ENCODE measurements around the gene LIFR. TPM values are rescaled to one million over a fixed set of nuclear protein-coding genes. Genes with fewer than 3 reads are reported as not detected.
"Not testable (repeated sequence)": the region's sequence is repeated elsewhere in the genome, so short reads cannot be mapped to it uniquely, and the experiment has no call there.

Gene LIFR
- total RNA-seq, 1 donor: 39.8 TPM

DNA sequence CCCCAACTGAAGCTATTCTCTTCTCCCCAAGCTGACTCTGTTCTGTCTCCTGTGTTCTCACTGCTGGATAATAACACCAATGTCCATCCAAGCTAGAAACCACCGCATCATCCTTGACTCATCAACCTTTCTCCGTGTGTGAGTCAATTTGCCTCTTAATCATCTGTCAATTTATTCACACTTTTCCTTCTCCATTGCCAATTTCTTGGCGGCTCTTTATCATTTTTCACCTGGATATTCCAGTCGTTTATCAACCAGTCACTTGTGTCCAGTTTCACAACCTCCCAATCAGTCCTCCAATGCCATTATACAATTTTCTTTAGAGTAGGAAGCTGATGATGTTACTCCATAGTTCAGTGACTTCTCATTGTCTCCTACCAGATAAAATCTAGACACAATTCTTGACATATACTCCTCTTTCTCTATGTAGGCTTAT is 45.4 kb upstream of the LIFR start:
- Histone ChIP-seq H3K4me1 (ENCODE audit: insufficient read depth, low read length) (peaks cover 47% of the 10 kb centered on the region), H3K4me2 (ENCODE audit: insufficient read depth, low read length) (peak overlapping the region; percentile 5), H3K27ac (ENCODE audit: low read depth, low read length) (no peak overlapping the region), H3K27me3 (ENCODE audit: insufficient read depth, low read length) (no peaks in the 10 kb centered on the region), H3K36me3 (ENCODE audit: insufficient read depth, low read length) (no peaks in the 10 kb centered on the region), H3K79me2 (ENCODE audit: insufficient read depth, low read length) (no peaks in the 10 kb centered on the region), H2AFZ (ENCODE audit: low read length) (no peak overlapping the region), H3K9me3 (ENCODE audit: low read depth, low read length) (no peaks in the 10 kb centered on the region), H3K4me3 (ENCODE audit: insufficient read depth, low read length) (no peak overlapping the region), H4K20me1 (ENCODE audit: insufficient read depth, low read length) (no peaks in the 10 kb centered on the region)
- TF ChIP-seq, protein P1, sequence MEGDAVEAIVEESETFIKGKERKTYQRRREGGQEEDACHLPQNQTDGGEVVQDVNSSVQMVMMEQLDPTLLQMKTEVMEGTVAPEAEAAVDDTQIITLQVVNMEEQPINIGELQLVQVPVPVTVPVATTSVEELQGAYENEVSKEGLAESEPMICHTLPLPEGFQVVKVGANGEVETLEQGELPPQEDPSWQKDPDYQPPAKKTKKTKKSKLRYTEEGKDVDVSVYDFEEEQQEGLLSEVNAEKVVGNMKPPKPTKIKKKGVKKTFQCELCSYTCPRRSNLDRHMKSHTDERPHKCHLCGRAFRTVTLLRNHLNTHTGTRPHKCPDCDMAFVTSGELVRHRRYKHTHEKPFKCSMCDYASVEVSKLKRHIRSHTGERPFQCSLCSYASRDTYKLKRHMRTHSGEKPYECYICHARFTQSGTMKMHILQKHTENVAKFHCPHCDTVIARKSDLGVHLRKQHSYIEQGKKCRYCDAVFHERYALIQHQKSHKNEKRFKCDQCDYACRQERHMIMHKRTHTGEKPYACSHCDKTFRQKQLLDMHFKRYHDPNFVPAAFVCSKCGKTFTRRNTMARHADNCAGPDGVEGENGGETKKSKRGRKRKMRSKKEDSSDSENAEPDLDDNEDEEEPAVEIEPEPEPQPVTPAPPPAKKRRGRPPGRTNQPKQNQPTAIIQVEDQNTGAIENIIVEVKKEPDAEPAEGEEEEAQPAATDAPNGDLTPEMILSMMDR (IDR thresholded peaks at IDR 0.05; ENCODE audit: extremely low read depth, low read depth, low read length): no peak
- DNase-seq (ENCODE audit: insufficient read length, low spot score, missing footprints): peak; percentile 58

DNA sequence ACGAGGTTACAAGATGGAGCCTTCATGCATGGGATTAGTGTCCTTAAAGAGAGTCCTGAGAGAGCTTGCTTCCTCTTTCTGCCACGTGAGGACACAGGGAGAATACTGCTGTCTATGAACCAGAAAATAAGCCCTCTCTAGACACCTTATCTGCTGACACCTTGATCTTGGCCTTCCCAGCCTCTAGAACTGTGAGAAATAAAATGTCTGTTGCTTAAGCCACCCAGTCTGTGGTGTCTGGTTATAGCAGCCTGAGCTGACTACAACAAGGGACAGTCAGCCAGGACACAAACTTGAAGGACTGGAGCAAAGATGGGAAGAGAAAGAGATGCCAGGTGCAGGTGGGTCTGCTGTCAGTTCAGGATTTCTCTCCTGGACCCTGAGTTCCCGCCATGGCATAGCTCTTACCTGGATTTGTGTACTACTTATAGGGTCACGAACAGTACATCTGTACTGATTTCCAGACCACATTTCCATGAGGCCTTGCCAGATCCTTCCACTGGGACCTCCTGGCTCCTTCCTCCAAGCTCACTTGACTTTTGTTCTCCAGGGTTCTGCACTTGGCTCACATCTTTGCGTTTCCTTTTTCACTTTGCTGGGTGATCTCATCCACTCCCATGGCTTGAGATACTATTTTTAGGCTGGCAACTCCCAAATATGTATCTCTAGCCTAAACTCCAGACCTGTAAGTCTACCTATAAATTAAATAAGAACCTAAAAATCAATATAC is 44.9 kb upstream of the LIFR start:
- Histone ChIP-seq H2AFZ (ENCODE audit: low read length) (no peak overlapping the region), H4K20me1 (ENCODE audit: insufficient read depth, low read length) (no peaks in the 10 kb centered on the region), H3K36me3 (ENCODE audit: insufficient read depth, low read length) (no peaks in the 10 kb centered on the region), H3K27ac (ENCODE audit: low read depth, low read length) (no peak overlapping the region), H3K4me2 (ENCODE audit: insufficient read depth, low read length) (peak overlapping the region; percentile 5), H3K4me3 (ENCODE audit: insufficient read depth, low read length) (no peak overlapping the region), H3K4me1 (ENCODE audit: insufficient read depth, low read length) (peaks cover 47% of the 10 kb centered on the region), H3K9me3 (ENCODE audit: low read depth, low read length) (no peaks in the 10 kb centered on the region), H3K27me3 (ENCODE audit: insufficient read depth, low read length) (no peaks in the 10 kb centered on the region), H3K79me2 (ENCODE audit: insufficient read depth, low read length) (no peaks in the 10 kb centered on the region)
- TF ChIP-seq, protein P1 (IDR thresholded peaks at IDR 0.05; ENCODE audit: extremely low read depth, low read depth, low read length): no peak
- no peak for DNase-seq (ENCODE audit: insufficient read length, low spot score, missing footprints)

DNA sequence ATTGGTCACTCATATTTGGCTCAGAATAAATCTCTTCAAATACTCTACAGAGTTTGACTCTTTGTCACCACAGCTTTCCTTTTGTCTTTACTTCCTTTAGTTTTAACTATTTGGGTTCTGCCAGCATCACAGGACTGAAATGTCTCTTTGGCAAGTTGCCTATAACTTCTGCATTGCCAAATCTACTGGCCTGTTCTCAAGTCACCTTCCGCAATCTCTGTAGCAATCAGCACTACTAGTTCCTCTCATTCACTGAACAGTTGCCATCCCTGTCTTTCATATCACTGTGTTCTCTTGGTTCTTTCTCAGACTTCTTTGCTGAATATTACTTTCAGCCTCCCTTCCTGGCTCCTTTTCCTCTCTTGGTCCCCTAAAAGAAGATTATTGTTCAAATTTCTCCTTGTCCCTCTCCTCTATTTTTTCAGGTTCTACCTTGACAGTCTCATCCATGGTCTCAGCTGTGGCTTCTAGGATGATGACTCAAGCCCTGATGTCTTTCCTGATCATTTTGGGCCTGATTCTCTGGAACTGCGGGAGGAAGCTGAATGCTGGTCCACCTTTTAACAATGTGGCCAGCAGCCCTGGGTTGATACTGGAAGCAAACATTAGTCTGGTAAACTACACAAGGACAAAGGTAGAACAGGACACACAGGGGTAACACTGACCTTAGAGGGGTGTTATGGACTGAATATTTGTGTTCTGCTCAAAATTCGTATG is 44.0 kb upstream of the LIFR start:
- no peak for DNase-seq (ENCODE audit: insufficient read length, low spot score, missing footprints)
- Histone ChIP-seq H3K27ac (ENCODE audit: low read depth, low read length) (no peak overlapping the region), H3K27me3 (ENCODE audit: insufficient read depth, low read length) (no peaks in the 10 kb centered on the region), H3K4me2 (ENCODE audit: insufficient read depth, low read length) (no peak overlapping the region), H3K79me2 (ENCODE audit: insufficient read depth, low read length) (no peaks in the 10 kb centered on the region), H3K9me3 (ENCODE audit: low read depth, low read length) (no peaks in the 10 kb centered on the region), H4K20me1 (ENCODE audit: insufficient read depth, low read length) (no peaks in the 10 kb centered on the region), H3K4me3 (ENCODE audit: insufficient read depth, low read length) (no peak overlapping the region), H2AFZ (ENCODE audit: low read length) (no peak overlapping the region), H3K36me3 (ENCODE audit: insufficient read depth, low read length) (no peaks in the 10 kb centered on the region), H3K4me1 (ENCODE audit: insufficient read depth, low read length) (peaks cover 50% of the 10 kb centered on the region)
- TF ChIP-seq, protein P1 (IDR thresholded peaks at IDR 0.05; ENCODE audit: extremely low read depth, low read depth, low read length): no peak

DNA sequence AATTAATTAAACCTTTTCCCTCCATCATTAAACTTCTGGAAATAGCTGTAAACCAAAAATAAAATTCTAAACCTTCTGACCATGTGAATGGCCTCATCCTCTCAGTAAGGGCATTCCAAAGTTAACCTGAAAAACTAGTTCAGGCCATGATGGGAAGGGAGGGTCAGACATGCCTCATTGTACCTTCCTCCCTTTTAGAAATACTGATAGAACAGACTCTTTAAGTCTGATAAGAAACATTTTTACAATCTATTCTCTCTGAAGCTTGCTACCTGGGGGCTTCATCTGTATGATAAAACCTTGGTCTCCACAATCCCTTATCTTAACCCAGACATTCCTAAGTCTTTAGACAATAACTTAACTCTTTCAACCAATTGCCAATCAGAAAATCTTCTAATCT is 43.3 kb upstream of the LIFR start:
- not testable (repeated sequence) for H3K79me2 ChIP-seq (ENCODE audit: insufficient read depth, low read length); H2AFZ ChIP-seq (ENCODE audit: low read length); DNase-seq (ENCODE audit: insufficient read length, low spot score, missing footprints); H3K27me3 ChIP-seq (ENCODE audit: insufficient read depth, low read length); H4K20me1 ChIP-seq (ENCODE audit: insufficient read depth, low read length); H3K4me2 ChIP-seq (ENCODE audit: insufficient read depth, low read length); H3K36me3 ChIP-seq (ENCODE audit: insufficient read depth, low read length); H3K4me3 ChIP-seq (ENCODE audit: insufficient read depth, low read length); H3K9me3 ChIP-seq (ENCODE audit: low read depth, low read length); H3K27ac ChIP-seq (ENCODE audit: low read depth, low read length)
- peaks cover 55% of the 10 kb centered on the region for H3K4me1 ChIP-seq (ENCODE audit: insufficient read depth, low read length)

All from osteoblast (primary cell).